Activated gamma-delta T cell treated with anti-CD3 and anti-CD28 coated beads, Interleukin-2, amount 50 U/mL, for 16 hours (primary cell): ENCODE data around the gene KIF21B.

Source experiments
- DNase-seq: peaks from one replicate; pipeline ENCODE4 v3.0.0-alpha.2; 2020; ENCODE audit warnings: low read depth

Gene KIF21B

GRCh38 chr1:200992382-200993048 is 31.0 kb downstream of the KIF21B start:
- DNase-seq, result no peak

- no peak for DNase-seq
These were observed 32.4 kb downstream of the KIF21B start for GRCh38 chr1:200991097-200991614.

- no peak for DNase-seq
These were observed 33.4 kb downstream of the KIF21B start for GRCh38 chr1:200990114-200990513.

- DNase-seq, result no peak
These were observed 34.2 kb downstream of the KIF21B start for GRCh38 chr1:200989337-200989736.

GRCh38 chr1:200988693-200989092 is 34.8 kb downstream of the KIF21B start:
- no peak for DNase-seq

- DNase-seq, result no peak
These were observed 38.0 kb downstream of the KIF21B start for GRCh38 chr1:200985481-200985880.

- no peak for DNase-seq
These were observed 40.4 kb downstream of the KIF21B start for GRCh38 chr1:200983035-200983561.

GRCh38 chr1:200982071-200982945 is 41.2 kb downstream of the KIF21B start:
- no peak for DNase-seq

- no peak for DNase-seq
These were observed 42.2 kb downstream of the KIF21B start for GRCh38 chr1:200981278-200981677.

- DNase-seq, result no peak
These were observed 42.6 kb downstream of the KIF21B start for GRCh38 chr1:200980873-200981272.

GRCh38 chr1:200980452-200980772 is 43.1 kb downstream of the KIF21B start:
- no peak for DNase-seq

- peak; percentile 50 for DNase-seq
These were observed 43.7 kb downstream of the KIF21B start for GRCh38 chr1:200979574-200980451.

- DNase-seq, result no peak
These were observed 46.3 kb downstream of the KIF21B start for GRCh38 chr1:200977071-200977754.

- DNase-seq, result no peak
These were observed 46.9 kb downstream of the KIF21B start for GRCh38 chr1:200976634-200977033.

- DNase-seq, result no peak
These were observed 48.1 kb downstream of the KIF21B start for GRCh38 chr1:200975458-200975857.

GRCh38 chr1:200974711-200975110 is 48.8 kb downstream of the KIF21B start:
- DNase-seq, result no peak

GRCh38 chr1:200973937-200974657 is 49.4 kb downstream of the KIF21B start:
- DNase-seq, result no peak

GRCh38 chr1:200972985-200973742 is 50.4 kb downstream of the KIF21B start:
- DNase-seq, result no peak

- DNase-seq, result peak; percentile 60
These were observed 51.4 kb downstream of the KIF21B start for GRCh38 chr1:200971955-200972711.
